GM18870 (cell line): Measurements from ENCODE around the gene CSNK1D.
"Not testable (repeated sequence)": the region's sequence is repeated elsewhere in the genome, so short reads cannot be mapped to it uniquely, and the experiment has no call there.

Experiments
- ATAC-seq: cut with Tn5 transposase; IDR thresholded peaks from one replicate; pipeline ENCODE4 v1.9.1; 2021; ENCODE audit warnings: moderate library complexity; ENCODE audit not compliant: unreplicated experiment

Gene CSNK1D

DNA sequence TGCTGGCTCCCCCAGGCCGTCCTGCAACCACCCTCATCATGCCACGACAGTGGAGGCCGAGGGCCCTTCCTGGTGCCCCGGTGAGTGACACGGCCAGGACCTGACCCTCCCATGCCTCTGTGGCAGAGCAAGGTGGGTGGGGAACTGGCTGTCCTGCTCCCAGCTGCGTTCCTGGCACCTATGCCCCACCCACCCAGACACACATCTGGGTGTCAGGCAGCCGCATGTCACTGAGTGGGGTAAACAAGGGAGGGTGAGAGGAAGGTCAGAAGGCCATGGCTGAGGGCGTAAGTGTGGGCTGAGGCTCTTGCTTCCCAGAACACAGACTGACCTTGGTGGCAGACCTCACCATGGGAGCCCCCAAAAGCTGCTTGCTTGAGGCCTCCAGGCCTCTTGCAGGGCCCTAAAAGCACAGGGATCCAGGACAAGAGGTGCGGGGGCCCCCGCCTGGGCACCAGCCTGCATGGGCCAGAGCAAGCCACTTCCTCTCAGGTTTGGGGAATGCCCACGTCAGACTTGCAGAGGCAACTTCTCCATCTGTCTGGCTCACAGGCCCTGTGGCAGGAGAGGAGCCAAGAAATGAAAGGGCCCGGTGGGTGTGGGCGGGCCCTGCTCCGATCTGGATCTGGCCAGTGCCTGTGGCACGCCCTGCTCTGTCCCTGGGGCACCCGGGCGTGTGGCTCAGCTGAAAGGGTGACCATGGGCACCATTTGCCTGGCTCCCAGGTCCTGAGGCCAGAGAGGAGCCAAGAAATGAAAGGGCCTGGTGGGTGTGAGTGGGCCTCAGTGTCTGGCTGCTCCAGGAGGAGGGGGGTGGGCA is 57.0 kb downstream of the CSNK1D start:
- peak; percentile 40 for ATAC-seq

DNA sequence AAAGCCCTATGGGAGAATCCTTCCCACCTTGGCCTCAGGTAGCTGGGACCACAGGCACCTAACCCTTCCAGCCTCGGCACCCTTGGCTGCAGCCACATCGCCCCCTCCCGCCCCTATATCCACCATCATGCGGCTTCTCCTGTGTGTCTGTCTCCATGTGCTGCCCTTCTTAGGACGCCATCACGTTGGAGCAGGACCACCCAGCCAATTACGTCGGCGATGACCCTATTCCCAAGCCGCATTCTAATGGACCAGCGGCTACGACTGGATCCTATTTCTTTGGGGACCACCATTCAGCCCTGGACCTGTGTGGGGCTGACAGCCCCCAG is 57.6 kb downstream of the CSNK1D start:
- no peak for ATAC-seq

DNA sequence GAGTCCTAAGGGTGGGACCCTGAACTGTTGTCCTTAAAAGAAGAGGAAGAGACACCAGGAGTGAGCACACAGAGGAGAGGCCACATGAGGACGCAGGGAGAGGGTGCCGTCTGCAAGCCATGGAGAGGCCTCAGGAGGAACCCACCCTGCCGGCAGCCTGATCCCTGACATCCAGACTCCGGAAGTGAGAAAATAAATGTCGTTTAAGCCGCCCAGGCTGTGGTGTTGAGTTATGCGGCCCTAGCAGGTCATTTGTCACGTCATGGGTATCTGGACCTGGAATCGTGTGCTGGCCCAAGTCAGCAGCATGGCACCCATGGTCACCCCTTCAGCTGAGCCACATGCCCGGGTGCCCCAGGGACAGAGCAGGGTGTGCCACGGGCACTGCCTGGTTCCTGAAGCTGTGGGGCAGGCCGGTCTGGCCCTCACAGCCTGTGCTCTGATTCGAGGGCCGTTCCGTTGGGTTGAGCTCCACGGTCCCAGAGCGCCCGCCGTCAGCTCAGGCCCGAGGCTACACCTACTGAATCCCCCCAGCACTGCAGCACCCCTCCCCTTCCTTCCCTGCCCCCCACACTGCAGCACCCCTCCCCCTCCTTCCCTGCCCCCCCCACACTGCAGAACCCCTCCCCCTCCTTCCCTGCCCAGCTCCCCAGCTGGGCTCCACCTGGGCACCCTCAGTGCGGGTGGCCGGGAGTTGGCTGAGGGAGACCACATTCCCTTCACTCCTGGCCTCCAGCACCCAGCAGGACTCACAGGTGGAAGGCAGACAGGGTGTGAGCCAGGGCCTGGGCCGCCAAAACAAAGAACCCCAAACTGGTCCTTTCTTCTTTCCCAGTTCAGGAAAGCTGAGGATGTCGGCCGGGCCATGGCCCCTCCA is 58.2 kb downstream of the CSNK1D start:
- ATAC-seq = no peak

DNA sequence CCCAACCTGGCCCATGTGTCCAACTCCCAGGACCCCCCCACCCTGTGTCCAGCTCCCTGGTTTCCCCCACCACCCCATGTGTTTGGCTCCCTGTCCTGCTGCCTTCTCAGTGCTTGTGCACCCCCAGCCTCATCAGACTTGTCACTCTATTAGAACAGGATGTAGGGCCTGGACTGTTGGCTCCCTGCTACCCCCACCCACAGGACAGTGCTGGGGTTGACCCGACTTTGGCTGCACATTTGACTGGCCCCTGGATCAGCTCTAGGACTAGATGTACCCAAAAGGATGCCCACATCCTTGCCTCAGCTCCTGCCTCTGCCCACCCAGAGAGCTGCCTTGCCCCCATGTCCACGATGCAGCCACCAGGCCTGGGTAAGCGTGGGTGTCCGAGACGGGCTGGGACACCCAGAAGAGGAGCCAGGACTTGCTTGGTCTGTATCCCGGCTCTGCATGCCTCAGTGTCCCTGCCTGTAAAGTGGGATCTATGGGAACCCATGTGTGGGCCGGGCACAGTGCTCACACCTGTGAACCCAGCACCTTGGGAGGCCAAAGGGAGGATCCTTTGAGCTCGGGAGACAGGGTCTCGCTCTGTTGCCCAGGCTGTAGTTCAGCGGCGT is 59.4 kb downstream of the CSNK1D start:
- no peak for ATAC-seq

DNA sequence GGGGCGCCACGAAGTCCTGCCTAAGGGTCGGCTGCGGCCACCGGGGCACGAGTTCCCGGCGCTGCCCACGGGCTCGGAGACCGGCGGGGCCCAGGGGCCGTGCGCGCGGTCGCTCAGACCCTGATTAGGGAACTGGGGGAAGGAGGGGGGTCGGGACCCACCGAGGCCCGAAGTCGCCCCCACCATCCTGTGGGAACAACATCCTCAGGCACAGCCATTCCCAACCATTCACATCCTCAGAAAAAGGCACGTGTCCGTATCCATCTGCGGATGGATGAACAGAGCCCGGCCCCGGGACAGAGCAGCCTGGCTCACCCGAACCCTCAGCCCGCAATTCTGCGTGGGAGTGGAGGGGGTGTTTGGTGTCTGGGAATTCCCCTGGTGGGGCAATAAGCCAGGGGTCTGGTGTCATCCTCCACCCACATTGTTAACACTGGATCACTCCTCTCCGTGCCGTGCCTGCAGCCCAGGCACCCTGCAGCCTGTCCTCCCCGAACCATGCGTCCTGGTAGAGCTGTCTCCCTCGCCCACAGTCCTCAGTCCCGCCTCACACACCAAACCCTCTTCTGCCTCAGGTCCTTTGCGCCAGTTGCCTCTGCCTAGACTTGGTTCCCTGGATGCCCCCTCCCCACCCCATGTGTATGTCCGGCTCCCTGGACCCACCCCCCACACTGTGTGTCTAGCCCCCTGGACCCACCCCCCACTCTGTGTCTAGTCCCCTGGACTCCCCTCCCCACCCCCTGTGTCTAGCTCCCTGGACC is 60.1 kb downstream of the CSNK1D start:
- no peak for ATAC-seq

DNA sequence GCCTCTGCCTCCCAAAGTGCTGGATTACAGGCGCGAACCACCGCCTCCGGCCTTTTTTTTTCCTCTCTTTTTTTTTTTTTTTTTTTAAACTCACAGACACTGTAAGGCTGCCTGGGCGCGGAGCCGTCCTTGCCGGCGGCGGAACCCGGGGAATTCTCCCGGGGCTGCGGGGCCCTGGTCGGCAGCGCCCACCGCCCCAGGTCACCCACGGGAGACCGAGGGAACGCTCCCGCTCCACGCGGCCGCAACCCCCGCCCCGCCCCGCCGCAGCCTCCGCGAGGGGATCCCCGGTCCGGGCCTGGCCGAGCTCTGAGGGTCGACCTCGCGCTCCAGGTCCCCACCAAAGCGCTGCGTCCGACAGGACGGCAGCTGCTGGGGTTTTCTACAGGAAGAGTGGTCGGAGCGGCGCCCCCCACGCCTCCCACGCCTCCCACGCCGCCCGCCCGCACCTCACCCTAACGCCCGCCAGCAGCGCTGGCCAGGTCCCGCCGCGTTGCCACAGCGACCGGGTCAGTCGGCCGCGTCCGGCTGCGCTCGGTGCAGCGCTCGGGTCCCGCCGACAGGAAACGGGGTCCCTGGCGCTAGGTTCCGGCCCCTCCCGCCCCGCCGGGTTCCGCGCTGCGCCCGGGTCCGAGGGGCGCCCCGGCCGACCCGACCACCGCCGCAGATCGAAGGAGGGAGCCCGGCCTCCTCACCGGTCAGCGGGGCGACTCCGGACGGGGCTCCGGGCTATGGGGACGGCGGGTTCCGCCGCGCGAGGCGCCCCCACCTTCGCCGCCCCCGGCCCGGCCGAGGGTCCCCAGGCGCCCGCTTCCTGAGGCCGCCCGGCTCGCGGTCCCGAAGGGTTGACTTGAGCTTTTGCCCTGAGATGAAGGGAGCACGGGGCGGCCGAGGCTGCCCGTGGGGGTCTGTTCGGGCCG is 60.9 kb downstream of the CSNK1D start, which contains the start of gene CCDC57:
Gene CCDC57, minus strand, starts transcription at position 512 of the 920 bp plus-strand sequence. CDS start 10,898 bp downstream, outside the sequence.
- no peak for ATAC-seq

DNA sequence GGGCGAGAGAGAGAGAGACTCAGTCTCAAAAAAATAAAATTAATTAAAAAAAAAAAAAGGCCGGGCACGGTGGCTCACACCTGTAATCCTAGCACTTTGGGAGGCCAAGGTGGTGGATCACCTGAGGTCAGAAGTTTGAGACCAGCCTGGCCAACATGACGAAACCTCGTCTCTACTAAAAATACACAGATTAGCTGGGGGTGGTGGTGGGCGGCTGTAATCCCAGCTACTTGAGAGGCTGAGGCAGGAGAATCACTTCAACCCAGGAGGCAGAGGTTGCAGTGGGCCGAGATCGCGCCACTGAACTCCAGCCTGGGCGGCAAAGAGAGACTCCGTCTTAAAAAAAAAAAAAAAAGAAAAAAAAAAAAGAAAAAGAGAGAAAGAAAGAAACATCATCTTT is 62.8 kb downstream of the CSNK1D start:
- not testable (repeated sequence) for ATAC-seq

DNA sequence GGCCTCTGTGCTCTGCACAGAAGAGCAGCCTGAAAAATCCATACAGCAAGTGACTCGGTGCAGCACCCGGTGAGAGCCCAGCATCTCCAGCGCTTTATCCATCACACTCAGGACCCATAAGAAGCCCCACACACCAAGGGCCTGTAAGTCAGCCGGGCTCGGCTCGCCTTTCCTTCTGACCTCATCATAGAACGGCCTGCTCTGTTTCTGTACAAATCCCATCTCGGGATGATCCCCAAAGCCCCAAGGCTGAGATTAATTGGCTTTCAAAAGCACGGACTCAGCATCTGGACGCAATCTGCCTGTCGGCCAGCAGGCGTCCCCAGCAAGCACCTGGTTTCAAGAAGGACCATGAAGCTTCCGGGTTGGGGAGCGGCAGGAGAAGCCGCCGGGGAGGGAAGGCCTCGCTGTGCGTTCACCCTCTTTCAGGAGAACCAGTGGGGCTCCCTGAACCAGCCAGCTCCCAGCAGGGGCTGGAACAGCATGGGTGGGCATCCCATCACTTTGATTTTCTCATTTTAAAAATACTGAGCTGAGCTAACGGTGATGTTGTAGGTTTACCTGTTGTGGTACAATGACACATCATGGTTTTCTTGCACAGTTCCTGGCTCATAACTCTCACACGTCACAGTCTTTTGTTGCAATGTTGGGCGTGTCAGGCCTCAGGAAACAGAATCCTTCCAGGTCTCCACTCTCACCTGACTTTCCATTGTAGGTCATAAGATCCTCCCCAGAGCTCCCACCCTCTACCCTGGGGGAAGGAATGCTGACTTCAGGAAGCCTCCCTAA is 67.6 kb downstream of the CSNK1D start:
- peak; percentile 50 for ATAC-seq

DNA sequence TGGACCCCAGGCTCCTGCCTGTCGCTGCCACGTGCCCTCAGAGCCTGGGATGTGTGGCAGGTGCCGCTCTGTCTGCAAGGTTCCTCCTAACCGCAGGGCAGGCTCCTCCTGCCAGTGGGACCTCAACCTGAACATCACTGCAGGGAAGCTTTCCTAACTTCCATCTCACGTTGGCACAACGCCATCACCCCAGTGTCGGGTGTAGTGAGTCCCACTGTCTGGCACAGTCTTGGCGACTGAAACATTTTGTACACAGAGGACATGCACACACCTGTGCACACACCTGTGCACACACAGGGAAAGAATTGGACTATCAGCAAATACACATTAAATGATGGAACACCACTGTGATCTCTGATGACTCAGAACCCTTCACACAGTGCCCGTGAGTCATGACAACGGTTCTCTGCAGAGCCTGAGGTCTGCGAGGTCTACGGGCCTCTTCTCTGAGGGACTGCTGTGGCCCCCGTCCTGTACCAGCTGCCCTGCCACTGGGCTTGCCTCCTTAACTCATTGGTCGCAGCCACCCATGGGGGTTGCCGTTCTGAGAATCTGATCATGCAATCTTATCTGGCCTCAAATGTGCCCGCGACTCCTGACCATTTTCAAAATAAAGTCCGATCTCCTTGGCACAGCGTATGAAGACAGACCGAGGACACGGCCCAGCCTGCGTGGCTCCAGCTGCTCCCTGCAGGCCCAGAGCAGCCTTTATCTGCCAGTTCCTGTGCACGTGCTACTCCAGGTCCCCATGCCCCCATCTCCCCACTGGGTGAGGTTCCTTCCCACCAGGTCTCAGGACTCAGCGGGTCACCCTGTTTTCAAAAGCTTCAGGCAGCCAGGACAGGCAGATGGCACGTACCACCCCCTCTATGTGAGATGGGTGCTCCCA is 68.4 kb downstream of the CSNK1D start:
- no peak for ATAC-seq

DNA sequence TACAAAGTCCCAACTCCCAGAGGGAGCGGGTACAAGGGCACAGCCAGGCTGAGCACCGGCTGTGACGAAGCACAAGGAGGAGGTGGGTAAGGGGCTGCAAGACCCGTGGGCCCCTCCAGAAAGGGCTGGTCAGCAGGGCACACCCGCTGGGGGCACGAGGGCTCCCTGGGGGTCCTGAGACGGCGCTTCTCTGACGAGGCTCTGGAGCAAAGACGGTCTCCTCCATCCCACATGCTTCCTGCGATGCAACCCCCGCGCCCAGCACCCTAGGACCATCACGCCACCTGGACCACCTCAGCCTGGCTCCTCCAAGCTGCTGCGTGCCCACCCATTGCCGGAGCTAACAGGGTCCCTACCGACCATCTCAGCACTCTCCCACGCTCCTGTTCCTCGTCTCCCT is 69.6 kb downstream of the CSNK1D start:
- no peak for ATAC-seq

DNA sequence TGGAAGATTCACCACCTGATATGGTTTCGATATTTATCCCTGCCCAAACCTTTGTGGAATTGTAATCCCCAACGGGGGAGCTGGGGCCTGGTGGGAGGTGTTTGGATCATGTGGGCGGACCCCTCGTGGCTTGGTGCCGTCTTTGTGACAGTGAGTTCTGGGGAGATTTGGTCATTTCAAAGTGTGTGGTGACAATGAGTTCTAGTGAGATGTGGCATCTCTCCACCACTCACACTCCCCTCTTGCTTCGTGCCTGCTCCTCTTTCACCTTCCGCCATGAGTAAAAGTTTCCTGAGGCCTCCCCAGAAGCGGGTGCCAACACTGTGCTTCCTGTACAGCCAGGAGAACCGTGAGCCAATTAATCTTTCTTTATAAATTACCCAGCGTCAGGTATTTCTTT is 70.5 kb downstream of the CSNK1D start:
- no peak for ATAC-seq

DNA sequence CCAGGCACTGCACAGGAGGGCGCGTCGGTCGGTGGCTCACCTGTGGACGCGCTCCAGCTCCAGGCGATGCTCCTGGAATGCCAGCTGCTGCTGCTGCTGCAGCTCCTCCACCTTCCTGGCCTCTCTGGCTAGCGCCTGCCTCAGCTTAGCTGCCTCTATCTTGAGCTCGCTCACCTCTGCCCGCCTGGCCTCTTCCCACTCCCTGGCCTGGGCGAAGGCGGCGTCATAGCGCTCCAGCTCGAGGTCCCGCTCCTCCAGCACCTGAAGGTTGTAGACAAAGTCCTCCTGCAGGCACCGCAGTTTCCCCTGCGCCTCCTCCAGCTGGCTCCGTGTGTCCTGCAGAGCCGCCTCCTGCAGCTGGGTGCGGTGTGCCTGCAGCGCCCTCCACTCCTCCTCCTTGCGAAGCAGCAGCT is 72.0 kb downstream of the CSNK1D start:
- no peak for ATAC-seq

DNA sequence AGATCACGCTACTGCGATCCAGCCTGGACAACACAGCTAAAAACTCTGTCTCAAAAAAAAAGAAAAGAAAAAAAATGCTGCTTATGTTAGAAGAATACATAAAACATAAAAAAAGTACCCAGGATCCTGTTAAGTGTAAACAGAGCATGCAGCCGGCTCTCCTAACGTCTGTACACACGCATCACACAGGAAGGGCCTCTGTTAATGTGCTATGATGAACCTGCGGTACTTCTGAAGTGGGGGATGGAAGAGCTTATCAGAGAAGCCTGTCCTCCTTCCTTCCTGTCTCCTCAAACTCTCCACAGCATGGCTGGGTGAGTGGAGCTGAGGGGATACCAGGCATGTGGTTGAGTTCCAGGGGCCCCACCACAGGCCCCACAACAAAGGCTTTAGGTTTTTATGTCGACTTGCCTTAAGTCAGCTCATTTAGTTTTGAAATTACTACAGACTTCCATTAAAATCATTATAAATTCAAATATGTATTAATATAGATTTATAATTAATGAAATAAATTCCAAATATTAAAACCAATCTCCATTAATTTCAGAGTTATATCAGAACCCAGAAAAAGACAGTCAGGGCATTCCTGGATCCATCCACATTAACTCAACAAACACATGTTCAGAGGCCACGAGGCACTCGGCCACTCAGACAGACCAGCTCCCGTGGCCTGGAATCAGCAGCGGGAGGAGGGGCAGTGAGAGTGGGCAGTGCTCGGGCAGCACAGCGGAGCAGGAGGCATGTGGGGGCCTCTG is 72.6 kb downstream of the CSNK1D start:
- no peak for ATAC-seq

DNA sequence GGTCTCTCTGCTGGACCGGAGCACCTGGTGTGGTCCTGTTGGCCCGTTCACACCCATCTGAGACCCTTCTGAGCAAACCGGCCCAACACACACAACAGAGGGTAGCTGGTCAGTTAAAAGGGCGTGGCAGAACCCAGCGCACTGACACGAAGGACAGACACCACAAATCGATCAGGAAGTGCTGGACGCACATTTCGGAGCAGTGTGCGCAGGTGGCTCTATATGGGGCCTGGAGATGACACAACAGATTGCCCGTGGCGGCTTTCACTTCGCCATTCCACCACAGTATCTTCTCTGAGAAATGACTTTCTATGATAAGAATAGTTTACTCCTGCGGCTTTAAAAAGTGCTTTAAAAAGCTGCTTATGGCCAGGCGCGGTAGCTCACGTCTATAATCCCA is 73.4 kb downstream of the CSNK1D start:
- ATAC-seq = no peak

DNA sequence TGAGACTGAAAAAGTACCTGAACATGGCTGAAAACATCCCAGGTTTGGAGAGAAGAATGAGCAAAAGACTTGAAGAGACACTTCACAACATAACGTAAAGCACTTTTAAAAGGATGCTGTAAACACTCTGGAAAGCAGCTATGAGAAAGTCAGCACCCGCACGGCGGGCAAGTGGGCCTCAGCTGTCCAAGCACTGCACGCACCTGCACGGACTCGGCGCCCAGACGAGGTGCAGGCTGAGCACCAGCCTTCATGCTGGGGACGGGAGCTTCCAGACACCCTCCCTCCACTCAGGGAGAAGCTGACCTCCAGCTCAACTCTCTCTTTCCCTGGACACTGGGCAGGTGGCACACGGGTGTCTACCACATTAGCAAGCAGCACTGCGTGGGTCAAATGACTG is 74.0 kb downstream of the CSNK1D start:
- no peak for ATAC-seq

DNA sequence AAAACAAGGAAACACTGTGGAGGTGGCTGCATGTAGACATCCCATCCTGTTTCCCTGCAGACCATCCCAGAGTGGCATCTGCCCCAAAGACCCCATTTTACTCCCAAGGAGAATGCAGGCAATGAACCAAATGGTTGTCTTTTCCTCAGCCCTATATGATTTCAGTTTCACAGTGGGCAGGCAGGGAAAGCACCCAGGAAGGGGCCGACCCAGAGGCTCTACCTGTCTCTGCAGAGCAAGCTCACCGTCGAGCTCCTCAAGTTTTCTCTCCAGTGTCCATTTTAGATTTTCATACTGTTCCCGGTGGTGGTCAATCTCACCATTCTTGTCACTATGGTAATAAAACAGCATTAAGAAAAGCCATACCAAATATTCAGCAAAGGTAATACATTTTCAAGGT is 75.4 kb downstream of the CSNK1D start:
- no peak for ATAC-seq
